HL-60 (cell line): ENCODE data around the gene COL6A2.

Source experiments
- DNase-seq, 2 experiments: peaks; one replicate each; pipeline ENCODE4 v3.0.0-alpha.2; 2010 to 2020; ENCODE audit warnings: low read depth in 1 of 2, low spot score in 1 of 2
- H3K27ac ChIP-seq: fragments of 250-450 bp; sonication (Bioruptor Pico); replicated peaks from 2 replicates; pipeline ENCODE4 v1.5.1; 2020; ENCODE audit warnings: mild to moderate bottlenecking, moderate library complexity
- H3K27me3 ChIP-seq: fragments of 250-450 bp; sonication (Bioruptor Pico); 2 replicates; pipeline ENCODE4 v1.5.1; 2021; ENCODE audit warnings: mild to moderate bottlenecking, moderate library complexity; ENCODE audit not compliant: insufficient read depth, poor library complexity, severe bottlenecking
- H3K4me3 ChIP-seq: replicated peaks from 2 replicates; pipeline ENCODE4 v1.5.1; 2011; ENCODE audit warnings: mild to moderate bottlenecking, control low read depth, low read length; ENCODE audit not compliant: insufficient read depth
- CTCF ChIP-seq: IDR thresholded peaks from one replicate; pipeline ENCODE4 v1.5.1; 2011; ENCODE audit warnings: low read length, control low read depth, inconsistent platforms; ENCODE audit not compliant: insufficient read depth
- GABPA ChIP-seq: IDR thresholded peaks from 2 replicates; pipeline ENCODE4 v1.6.1; 2012; ENCODE audit warnings: low read depth
- POLR2AphosphoS5 ChIP-seq: IDR thresholded peaks from 2 replicates; pipeline ENCODE4 v1.6.1; 2012; ENCODE audit warnings: low read depth
- REST ChIP-seq: IDR thresholded peaks from 2 replicates; pipeline ENCODE4 v1.6.1; 2012; ENCODE audit warnings: low read depth; ENCODE audit not compliant: insufficient replicate concordance
- SPI1 ChIP-seq: IDR thresholded peaks from 2 replicates; pipeline ENCODE4 v1.6.1; 2012; ENCODE audit warnings: low read depth, mild to moderate bottlenecking, borderline replicate concordance

The COL6A2 gene

GRCh38 chr21:46131838-46132651, 34.1 kb downstream of the COL6A2 start:
- Histone ChIP-seq H3K27me3 (no peaks in the 10 kb centered on the region), H3K27ac (no peak overlapping the region), H3K4me3 (no peak overlapping the region)
- DNase-seq: no peak
- TF ChIP-seq SPI1: no peak
- TF ChIP-seq CTCF: no peak
- no peak for TF ChIP-seq REST

DNA sequence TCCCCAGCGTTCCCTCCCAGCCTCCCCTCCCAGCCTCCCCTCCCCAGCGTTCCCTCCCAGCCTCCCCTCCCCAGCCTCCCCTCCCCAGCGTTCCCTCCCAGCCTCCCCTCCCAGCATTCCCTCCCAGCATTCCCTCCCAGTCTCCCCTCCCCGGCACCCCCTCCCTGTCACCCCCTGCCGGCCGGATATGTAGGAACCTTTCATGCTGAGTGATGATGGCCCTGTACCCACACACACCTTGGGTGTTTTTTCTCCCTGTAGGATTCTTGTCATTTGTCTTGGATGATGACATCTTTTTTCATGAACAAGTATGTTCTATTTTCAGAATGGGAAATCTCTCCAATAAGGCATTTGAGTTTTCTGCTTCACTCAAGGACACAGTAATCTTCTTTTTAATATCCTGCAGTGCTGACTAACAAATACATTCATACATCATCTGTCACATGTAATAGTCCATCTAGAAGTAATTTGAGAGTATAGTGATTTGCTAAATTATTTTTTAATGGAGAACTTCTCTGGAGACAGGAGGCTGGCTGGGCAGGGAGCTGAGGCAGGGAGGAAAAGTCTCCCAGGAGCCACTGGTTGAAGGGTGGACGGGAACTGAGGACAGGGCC, 38.0 kb downstream of the COL6A2 start:
- no peak for DNase-seq
- no peak overlapping the region for H3K27ac ChIP-seq
- H3K27me3 ChIP-seq: no peaks in the 10 kb centered on the region
- no peak overlapping the region for H3K4me3 ChIP-seq
- no peak for TF ChIP-seq CTCF
- TF ChIP-seq SPI1: no peak
- TF ChIP-seq GABPA: no peak
- no peak for TF ChIP-seq POLR2AphosphoS5
- TF ChIP-seq REST: no peak

DNA sequence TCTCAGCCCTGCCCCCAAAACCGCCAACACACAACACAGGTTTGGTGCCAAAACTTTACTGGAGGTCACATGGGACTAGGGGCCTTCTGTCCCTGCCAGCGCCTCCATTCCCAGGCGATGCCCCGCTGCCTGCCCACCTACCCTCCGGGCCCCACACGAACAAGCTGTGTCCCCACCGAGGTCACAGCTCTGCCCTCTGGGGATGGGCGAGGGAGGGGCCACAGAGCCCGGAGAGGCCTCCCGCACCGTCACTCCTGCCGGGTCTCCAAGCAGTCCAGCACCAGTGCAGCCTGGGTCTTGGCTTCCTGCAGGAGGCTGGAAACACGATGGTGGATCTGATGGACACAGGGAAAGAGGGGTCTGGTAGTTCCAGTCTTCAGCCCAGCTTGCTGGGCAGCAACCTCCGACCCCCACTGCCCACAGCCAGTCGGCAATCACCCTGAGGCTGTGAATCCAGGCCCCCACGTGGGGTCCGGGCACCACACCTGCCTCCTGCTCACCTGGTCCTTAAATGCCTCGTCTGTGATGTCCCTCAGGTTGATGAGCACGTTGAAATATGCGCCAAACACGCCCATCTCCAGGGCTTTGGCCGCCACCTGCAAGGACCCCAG, 38.9 kb downstream of the COL6A2 start:
- H3K27ac ChIP-seq: no peak overlapping the region
- TF ChIP-seq REST: no peak
- TF ChIP-seq GABPA: no peak
- TF ChIP-seq SPI1: no peak
- TF ChIP-seq POLR2AphosphoS5: no peak
- no peak for TF ChIP-seq CTCF

More for the DNA sequence above, 38.9 kb downstream of the COL6A2 start:
- Histone ChIP-seq H3K4me3 (no peak overlapping the region), H3K27me3 (no peaks in the 10 kb centered on the region)
- DNase-seq: no peak
